HCT116 (cell line): ENCODE results near the gene ACYP1. TPM values are rescaled to one million over a fixed set of nuclear protein-coding genes. Genes with fewer than 3 reads are reported as not detected.

Source experiments
- ATAC-seq: fragments of 200-7000 bp; cut with Tn5 transposase; 2 replicates; pipeline ENCODE4 v1.9.1; 2020; ENCODE audit warnings: mild to moderate bottlenecking, moderate library complexity
- BruUV-seq: library from RNA; stranded (reverse); fragments of 400-500 nt; replicated peaks from 2 replicates; lab custom pipeline; 2021; lab: Mats Ljungman, UMichigan
- CTCF ChIA-PET: fragments of 300-600 bp; sonication (Branson Sonifier 250); formaldehyde crosslinking; loops from one replicate; lab custom pipeline; 2021; ENCODE audit warnings: antibody characterized with exemption; lab: Charles Lee
- POLR2A ChIA-PET: fragments of 300-600, 350-600 bp; sonication (Branson Sonifier 250); formaldehyde crosslinking; loops from one replicate; lab custom pipeline; 2021; ENCODE audit warnings: antibody characterized with exemption; lab: Charles Lee
- RAD21 ChIA-PET, 2 experiments: fragments of 300-600 bp; sonication (Branson Sonifier 250); formaldehyde crosslinking; loops; one replicate each; lab custom pipeline; 2023; ENCODE audit warnings: low total read pairs in 2 of 2; ENCODE audit not compliant: uncharacterized antibody in 2 of 2, unreplicated experiment in 2 of 2, low non-redundant PET in 1 of 2; lab: Charles Lee
- DNase-seq: peaks from one replicate; pipeline ENCODE4 v3.0.0-alpha.2; 2010; ENCODE audit warnings: low read depth, low spot score
- H2AFZ ChIP-seq: fragments of 200-600 bp; shearing (Covaris generic), sonication (generic); 2 replicates; pipeline ENCODE4 v1.6.1; 2017; ENCODE audit warnings: low read depth, mixed run types, mixed read lengths, antibody characterized with exemption, low read length; ENCODE audit not compliant: poor library complexity, severe bottlenecking
- H3K27ac ChIP-seq: 2 replicates; pipeline ENCODE4 v1.5.1; 2012; ENCODE audit warnings: low read depth, low read length
- H3K27me3 ChIP-seq: fragments of 200-600 bp; sonication (generic); 2 replicates; pipeline ENCODE4 v1.6.1; 2016; ENCODE audit warnings: mixed run types, low read length, mixed read lengths; ENCODE audit not compliant: insufficient read depth
- H3K36me3 ChIP-seq, 2 experiments: fragments of 200-500 bp in 1 of 2; fragments of 200-600 bp in 1 of 2; sonication (Bioruptor generic) in 1 of 2; sonication (generic) in 1 of 2; 2 replicates each; pipeline versions ENCODE4 v1.5.1 to v1.6.1; 2014 to 2016; ENCODE audit warnings: low read length in 2 of 2, inconsistent platforms in 1 of 2, mixed read lengths in 1 of 2, mixed run types in 1 of 2; ENCODE audit not compliant: insufficient read depth in 2 of 2, control insufficient read depth in 1 of 2
- H3K4me1 ChIP-seq, 2 experiments: fragments of 200-600 bp in 1 of 2; sonication (generic) in 1 of 2; 2 replicates each; pipeline versions ENCODE4 v1.5.1 to v1.6.1; 2012 to 2017; ENCODE audit warnings: low read length in 2 of 2, inconsistent platforms in 1 of 2, mild to moderate bottlenecking in 1 of 2, mixed read lengths in 1 of 2, mixed run types in 1 of 2, moderate library complexity in 1 of 2; ENCODE audit not compliant: insufficient read depth in 2 of 2, control insufficient read depth in 1 of 2
- H3K4me2 ChIP-seq: fragments of 200-600 bp; sonication (generic); 2 replicates; pipeline ENCODE4 v1.6.1; 2017; ENCODE audit warnings: mixed run types, low read length, mixed read lengths
- H3K4me3 ChIP-seq, 2 experiments: fragments of 200-600 bp in 1 of 2; sonication (generic) in 1 of 2; replicated peaks in 1 of 2; 2 replicates each; pipeline ENCODE4 v1.5.1; 2011 to 2016; ENCODE audit warnings: low read length in 2 of 2, control low read depth in 1 of 2, low read depth in 1 of 2, mild to moderate bottlenecking in 1 of 2, mixed read lengths in 1 of 2, mixed run types in 1 of 2
- H3K79me2 ChIP-seq: fragments of 200-600 bp; sonication (generic); 2 replicates; pipeline ENCODE4 v1.6.1; 2017; ENCODE audit warnings: mild to moderate bottlenecking, mixed run types, low read length, moderate library complexity, mixed read lengths; ENCODE audit not compliant: insufficient read depth
- H3K9ac ChIP-seq: fragments of 200-600 bp; sonication (generic); 2 replicates; pipeline ENCODE4 v1.6.1; 2016; ENCODE audit warnings: low read length, mixed read lengths
- H3K9me2 ChIP-seq: fragments of 200-600 bp; sonication (generic), shearing (Covaris generic); 2 replicates; pipeline ENCODE4 v1.6.1; 2017; ENCODE audit warnings: mixed run types, mild to moderate bottlenecking, moderate library complexity; ENCODE audit not compliant: insufficient read depth
- H3K9me3 ChIP-seq, 2 experiments: fragments of 200-500 bp in 1 of 2; fragments of 200-600 bp in 1 of 2; sonication (Bioruptor generic) in 1 of 2; sonication (generic) in 1 of 2; 2 replicates each; pipeline ENCODE4 v1.6.1; 2014 to 2017; ENCODE audit warnings: low read length in 2 of 2, mixed read lengths in 2 of 2, inconsistent platforms in 1 of 2, low read depth in 1 of 2, mild to moderate bottlenecking in 1 of 2, mixed run types in 1 of 2, moderate library complexity in 1 of 2; ENCODE audit not compliant: control insufficient read depth in 1 of 2, insufficient read depth in 1 of 2
- H4K20me1 ChIP-seq: fragments of 200-600 bp; sonication (generic), shearing (Covaris generic); 2 replicates; pipeline ENCODE4 v1.6.1; 2017; ENCODE audit warnings: mixed run types, mild to moderate bottlenecking, moderate library complexity; ENCODE audit not compliant: insufficient read depth
- CEBPB ChIP-seq: IDR thresholded peaks from 2 replicates; pipeline ENCODE4 v1.6.1; 2012; ENCODE audit warnings: low read depth
- EZH2 ChIP-seq: fragments of 200-600 bp; sonication (generic); IDR thresholded peaks from 2 replicates; pipeline ENCODE4 v1.6.1; 2017; ENCODE audit warnings: antibody characterized with exemption, mixed run types
- EZH2phosphoT487 ChIP-seq: fragments of 200-600 bp; IDR thresholded peaks from 2 replicates; pipeline ENCODE4 v1.6.1; 2018; ENCODE audit warnings: antibody characterized with exemption, borderline replicate concordance
- POLR2A ChIP-seq: IDR thresholded peaks from 2 replicates; pipeline ENCODE4 v1.7.0; 2011; ENCODE audit warnings: borderline replicate concordance; ENCODE audit not compliant: insufficient read depth, insufficient read length; ENCODE audit errors: extremely low read depth
- POLR2AphosphoS5 ChIP-seq: IDR thresholded peaks from 2 replicates; pipeline ENCODE4 v1.6.1; 2011; ENCODE audit warnings: mild to moderate bottlenecking, low read depth, low read length, moderate library complexity
- RAD21 ChIP-seq: IDR thresholded peaks from 2 replicates; pipeline ENCODE4 v1.6.1; 2012; ENCODE audit warnings: low read depth, mild to moderate bottlenecking
- SP1 ChIP-seq: IDR thresholded peaks from 2 replicates; pipeline ENCODE4 v1.6.1; 2012; ENCODE audit warnings: low read depth
- SRF ChIP-seq: IDR thresholded peaks from 2 replicates; pipeline ENCODE4 v1.6.1; 2012; ENCODE audit warnings: low read depth
- TCF7L2 ChIP-seq: IDR thresholded peaks from 2 replicates; pipeline ENCODE4 v1.7.0; 2011; ENCODE audit warnings: borderline replicate concordance, inconsistent platforms; ENCODE audit not compliant: insufficient read depth, insufficient read length; ENCODE audit errors: extremely low read depth
- YY1 ChIP-seq: IDR thresholded peaks from 2 replicates; pipeline ENCODE4 v1.6.1; 2011; ENCODE audit warnings: low read length, low read depth, moderate library complexity, mild to moderate bottlenecking; ENCODE audit not compliant: insufficient replicate concordance; ENCODE audit errors: extremely low read depth
- ZFX ChIP-seq: fragments of 450-650 bp; IDR thresholded peaks from 2 replicates; pipeline ENCODE4 v1.6.1; 2017
- ZNF274 ChIP-seq: fragments of 200-500 bp; sonication (Bioruptor generic); IDR thresholded peaks from 2 replicates; pipeline ENCODE4 v1.6.1; 2014; ENCODE audit warnings: mild to moderate bottlenecking, low read depth, low read length, inconsistent platforms
- intact Hi-C: fragments of 100-400 bp; cut with micrococcal nuclease; formaldehyde crosslinking; loops from 2 replicates; pipeline ENCODE4 v1.10.0; 2022
- total RNA-seq: library from RNA; stranded (reverse); gene quantifications from one replicate; pipeline ENCODE4 v1.2.1, GENCODE V29; 2021; ENCODE audit not compliant: unreplicated experiment
- TF ChIP-seq, protein P1 (sequence below): IDR thresholded peaks from 2 replicates; pipeline ENCODE4 v1.6.1; 2012
- TF ChIP-seq, protein P2 (sequence below): IDR thresholded peaks from 2 replicates; pipeline ENCODE4 v1.6.1; 2011; ENCODE audit warnings: mild to moderate bottlenecking, low read length, moderate library complexity; ENCODE audit not compliant: insufficient replicate concordance; ENCODE audit errors: extremely low read depth
- TF ChIP-seq, protein P3 (sequence below), 3 experiments: fragments of 200-600 bp in 1 of 3; sonication (generic) in 1 of 3; IDR thresholded peaks in 2 of 3; conservative IDR thresholded peaks in 1 of 3; 2 replicates each; pipeline ENCODE4 v1.5.1; 2012 to 2017; ENCODE audit warnings: low read depth in 2 of 3, low read length in 2 of 3, antibody characterized with exemption in 1 of 3, borderline replicate concordance in 1 of 3, control low read depth in 1 of 3, mild to moderate bottlenecking in 1 of 3, mixed read lengths in 1 of 3, mixed run types in 1 of 3, moderate library complexity in 1 of 3; ENCODE audit not compliant: insufficient read depth in 1 of 3
- TF ChIP-seq, protein P4 (sequence below): IDR thresholded peaks from 2 replicates; pipeline ENCODE4 v1.6.1; 2012

Gene ACYP1
- total RNA-seq, 1 experiment from 2014 or later, result 30.7 TPM

DNA sequence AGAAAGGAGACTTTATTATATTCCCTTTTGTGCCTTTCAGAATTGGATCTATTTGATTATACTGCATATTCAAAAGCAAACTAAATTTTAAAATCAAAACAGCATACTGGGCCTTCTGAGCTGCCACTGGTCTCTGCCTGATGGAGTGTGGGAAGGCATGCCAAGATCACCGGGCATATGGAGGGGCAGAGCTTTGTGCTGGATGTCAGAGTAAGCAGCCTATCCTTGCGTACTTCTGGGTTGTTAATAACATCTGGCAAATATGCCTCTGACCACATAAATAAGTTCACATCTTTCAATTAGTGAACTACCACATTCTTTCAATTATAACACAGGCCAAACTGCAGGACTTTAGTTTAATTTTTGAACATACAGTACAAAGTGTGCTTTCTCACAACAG is 30.9 kb downstream of the ACYP1 start (continued):
- TF ChIP-seq EZH2phosphoT487 (no peak), RAD21 (no peak)
- TF ChIP-seq, protein P1, sequence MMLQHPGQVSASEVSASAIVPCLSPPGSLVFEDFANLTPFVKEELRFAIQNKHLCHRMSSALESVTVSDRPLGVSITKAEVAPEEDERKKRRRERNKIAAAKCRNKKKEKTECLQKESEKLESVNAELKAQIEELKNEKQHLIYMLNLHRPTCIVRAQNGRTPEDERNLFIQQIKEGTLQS, result no peak
- TF ChIP-seq, protein P2, sequence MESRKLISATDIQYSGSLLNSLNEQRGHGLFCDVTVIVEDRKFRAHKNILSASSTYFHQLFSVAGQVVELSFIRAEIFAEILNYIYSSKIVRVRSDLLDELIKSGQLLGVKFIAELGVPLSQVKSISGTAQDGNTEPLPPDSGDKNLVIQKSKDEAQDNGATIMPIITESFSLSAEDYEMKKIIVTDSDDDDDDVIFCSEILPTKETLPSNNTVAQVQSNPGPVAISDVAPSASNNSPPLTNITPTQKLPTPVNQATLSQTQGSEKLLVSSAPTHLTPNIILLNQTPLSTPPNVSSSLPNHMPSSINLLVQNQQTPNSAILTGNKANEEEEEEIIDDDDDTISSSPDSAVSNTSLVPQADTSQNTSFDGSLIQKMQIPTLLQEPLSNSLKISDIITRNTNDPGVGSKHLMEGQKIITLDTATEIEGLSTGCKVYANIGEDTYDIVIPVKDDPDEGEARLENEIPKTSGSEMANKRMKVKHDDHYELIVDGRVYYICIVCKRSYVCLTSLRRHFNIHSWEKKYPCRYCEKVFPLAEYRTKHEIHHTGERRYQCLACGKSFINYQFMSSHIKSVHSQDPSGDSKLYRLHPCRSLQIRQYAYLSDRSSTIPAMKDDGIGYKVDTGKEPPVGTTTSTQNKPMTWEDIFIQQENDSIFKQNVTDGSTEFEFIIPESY, result no peak
- TF ChIP-seq, all 23 proteins: peak for 0

DNA sequence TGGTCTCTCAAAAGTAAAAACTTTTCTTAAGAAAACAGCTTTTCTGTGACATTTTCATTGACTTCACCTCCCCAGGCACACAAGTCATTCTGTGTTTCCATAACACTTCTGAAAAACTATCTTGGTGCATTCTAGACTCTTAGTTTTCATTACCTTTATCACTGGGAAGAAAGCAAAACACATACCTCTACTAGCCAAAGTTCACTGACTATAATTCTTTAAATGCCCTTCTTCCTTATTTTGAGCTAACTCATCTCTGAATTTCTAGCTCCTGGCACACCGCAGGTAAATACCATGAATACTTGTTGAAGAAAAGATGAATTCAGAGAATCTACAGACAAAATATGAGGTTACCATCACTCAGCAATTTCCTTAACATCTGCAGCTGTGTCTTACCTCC is 33.7 kb downstream of the ACYP1 start:
- no peak for ATAC-seq
- TF ChIP-seq ZNF274 (no peak), EZH2phosphoT487 (no peak), YY1 (no peak), POLR2A (no peak), TCF7L2 (no peak), ZFX (no peak), SP1 (no peak), EZH2 (no peak), CEBPB (no peak), POLR2AphosphoS5 (no peak), SRF (no peak)
- TF ChIP-seq, protein P3, sequence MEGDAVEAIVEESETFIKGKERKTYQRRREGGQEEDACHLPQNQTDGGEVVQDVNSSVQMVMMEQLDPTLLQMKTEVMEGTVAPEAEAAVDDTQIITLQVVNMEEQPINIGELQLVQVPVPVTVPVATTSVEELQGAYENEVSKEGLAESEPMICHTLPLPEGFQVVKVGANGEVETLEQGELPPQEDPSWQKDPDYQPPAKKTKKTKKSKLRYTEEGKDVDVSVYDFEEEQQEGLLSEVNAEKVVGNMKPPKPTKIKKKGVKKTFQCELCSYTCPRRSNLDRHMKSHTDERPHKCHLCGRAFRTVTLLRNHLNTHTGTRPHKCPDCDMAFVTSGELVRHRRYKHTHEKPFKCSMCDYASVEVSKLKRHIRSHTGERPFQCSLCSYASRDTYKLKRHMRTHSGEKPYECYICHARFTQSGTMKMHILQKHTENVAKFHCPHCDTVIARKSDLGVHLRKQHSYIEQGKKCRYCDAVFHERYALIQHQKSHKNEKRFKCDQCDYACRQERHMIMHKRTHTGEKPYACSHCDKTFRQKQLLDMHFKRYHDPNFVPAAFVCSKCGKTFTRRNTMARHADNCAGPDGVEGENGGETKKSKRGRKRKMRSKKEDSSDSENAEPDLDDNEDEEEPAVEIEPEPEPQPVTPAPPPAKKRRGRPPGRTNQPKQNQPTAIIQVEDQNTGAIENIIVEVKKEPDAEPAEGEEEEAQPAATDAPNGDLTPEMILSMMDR (IDR thresholded peaks at IDR 0.05 in 2 of 3, conservative IDR thresholded peaks at IDR 0.05 in 1 of 3; ENCODE audit: borderline replicate concordance in 1 of 3, insufficient read depth in 1 of 3, low read depth in 2 of 3, low read length in 2 of 3), result no peak
- TF ChIP-seq, protein P4, sequence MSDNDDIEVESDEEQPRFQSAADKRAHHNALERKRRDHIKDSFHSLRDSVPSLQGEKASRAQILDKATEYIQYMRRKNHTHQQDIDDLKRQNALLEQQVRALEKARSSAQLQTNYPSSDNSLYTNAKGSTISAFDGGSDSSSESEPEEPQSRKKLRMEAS, result no peak
- TF ChIP-seq, protein P2, result no peak
- TF ChIP-seq, all 23 proteins: peak for 0
- Histone ChIP-seq H2AFZ (no peak overlapping the region), H4K20me1 (no peaks in the 10 kb centered on the region; the same call in 1 of the 2 replicates), H3K27me3 (no peaks in the 10 kb centered on the region), H3K36me3 (peaks cover 0 to 10% of the 10 kb centered on the region in 2 experiments; a peak in 3 of 4 replicates), H3K9me2 (no peaks in the 10 kb centered on the region), H3K9me3 (no peaks in the 10 kb centered on the region), H3K4me3 (no peak overlapping the region), H3K9ac (no peak overlapping the region), H3K4me1 (no peaks in the 10 kb centered on the region), H3K79me2 (no peaks in the 10 kb centered on the region), H3K27ac (no peak overlapping the region), H3K4me2 (no peak overlapping the region)
- DNase-seq, result no peak
- POLR2A ChIA-PET, result no interaction called here
- BruUV-seq, result no TSS peak
- intact Hi-C loops, result no loop called here
- RAD21 ChIA-PET, result interaction anchor here in 1 of 2 experiments (0.6 kb wide), 1 partner anchor 21 kb away, joined by 3 read pairs; no protein-coding TSS in a partner anchor
- CTCF ChIA-PET, result no interaction called here
